ENCODE data around the gene ANGPT4. TPM values are rescaled to one million over a fixed set of nuclear protein-coding genes. Genes with fewer than 3 reads are reported as not detected.
"Not testable (repeated sequence)": the region's sequence is repeated elsewhere in the genome, so short reads cannot be mapped to it uniquely, and the experiment has no call there.

Gene ANGPT4
- total RNA-seq, 1 donor from 2014 or later = 0.07 TPM

DNA sequence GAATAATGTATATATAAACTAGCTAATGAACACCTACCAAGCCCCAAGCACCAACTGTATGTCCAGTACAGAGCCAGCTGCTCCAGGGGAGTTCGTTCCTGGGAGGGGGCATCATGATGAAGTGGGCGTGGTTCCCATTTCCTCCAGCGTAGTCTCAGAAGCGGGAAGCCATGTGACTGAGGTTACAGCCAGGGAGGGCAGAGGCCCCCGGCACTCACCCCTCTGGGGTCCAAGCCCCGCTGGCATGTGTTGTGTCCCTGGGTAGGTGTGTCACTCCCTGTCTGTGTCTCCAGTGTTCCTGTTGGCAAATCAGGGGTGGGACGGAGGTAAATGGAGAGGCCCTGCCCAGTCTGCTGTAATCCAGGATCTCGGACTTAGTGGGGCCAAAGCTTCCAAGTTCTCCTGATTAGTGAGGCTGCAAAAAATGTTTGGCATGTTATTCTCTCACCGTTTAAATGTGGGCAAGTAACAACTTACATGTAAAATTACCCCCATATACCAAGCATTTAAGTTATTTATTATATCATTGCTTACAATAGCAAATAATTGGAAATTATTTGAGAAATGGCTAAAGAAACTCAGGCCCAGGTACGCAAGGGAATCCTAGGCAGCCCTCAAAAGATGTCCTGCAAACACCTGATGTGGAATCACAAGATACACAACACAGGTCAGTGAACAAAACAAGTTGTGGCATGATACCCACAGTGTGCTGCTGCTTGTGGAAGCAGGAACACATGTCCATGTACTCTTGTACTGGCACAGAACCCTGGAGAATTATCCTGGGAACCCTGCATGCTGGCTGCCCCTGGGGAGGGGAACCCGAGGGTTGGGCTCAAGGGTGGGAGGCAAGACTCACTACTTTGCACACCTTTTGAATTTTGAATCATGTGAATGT is 60.4 kb downstream of the ANGPT4 start:
- Mint-ChIP-seq H3K27ac (no peak overlapping the region), H3K4me1 (ENCODE audit: unreplicated experiment) (no peaks in the 10 kb centered on the region), H3K27me3 (no peaks in the 10 kb centered on the region), H3K36me3 (no peaks in the 10 kb centered on the region), H3K4me3 (no peak overlapping the region), H3K9me3 (no peaks in the 10 kb centered on the region)
- no peak for DNase-seq (ENCODE audit: extremely low spot score, unreplicated experiment)
- TF ChIP-seq, protein P1, sequence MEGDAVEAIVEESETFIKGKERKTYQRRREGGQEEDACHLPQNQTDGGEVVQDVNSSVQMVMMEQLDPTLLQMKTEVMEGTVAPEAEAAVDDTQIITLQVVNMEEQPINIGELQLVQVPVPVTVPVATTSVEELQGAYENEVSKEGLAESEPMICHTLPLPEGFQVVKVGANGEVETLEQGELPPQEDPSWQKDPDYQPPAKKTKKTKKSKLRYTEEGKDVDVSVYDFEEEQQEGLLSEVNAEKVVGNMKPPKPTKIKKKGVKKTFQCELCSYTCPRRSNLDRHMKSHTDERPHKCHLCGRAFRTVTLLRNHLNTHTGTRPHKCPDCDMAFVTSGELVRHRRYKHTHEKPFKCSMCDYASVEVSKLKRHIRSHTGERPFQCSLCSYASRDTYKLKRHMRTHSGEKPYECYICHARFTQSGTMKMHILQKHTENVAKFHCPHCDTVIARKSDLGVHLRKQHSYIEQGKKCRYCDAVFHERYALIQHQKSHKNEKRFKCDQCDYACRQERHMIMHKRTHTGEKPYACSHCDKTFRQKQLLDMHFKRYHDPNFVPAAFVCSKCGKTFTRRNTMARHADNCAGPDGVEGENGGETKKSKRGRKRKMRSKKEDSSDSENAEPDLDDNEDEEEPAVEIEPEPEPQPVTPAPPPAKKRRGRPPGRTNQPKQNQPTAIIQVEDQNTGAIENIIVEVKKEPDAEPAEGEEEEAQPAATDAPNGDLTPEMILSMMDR (conservative IDR thresholded peaks at IDR 0.05) = no peak

DNA sequence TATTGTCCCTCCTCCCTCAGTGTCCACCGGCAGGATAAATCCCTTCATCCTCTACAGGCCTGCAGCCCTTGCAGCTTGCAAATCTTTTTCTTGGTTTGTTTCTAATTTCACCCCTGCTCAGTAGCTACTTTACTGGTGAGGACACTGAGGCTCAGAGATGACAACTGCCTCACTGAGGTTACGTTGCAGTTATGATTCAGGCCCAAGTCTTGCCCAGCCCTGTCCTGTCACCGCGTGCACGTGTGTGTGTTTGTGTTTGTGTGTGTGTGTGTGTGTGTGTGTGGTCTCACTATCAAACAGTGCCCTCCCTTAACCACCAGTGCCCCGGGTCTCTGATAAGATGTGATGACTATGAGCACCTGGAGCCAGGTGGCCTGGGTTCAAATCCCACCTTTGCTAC is 61.5 kb downstream of the ANGPT4 start:
- DNase-seq (ENCODE audit: extremely low spot score, unreplicated experiment) = no peak
- no peak overlapping the region for H3K27ac Mint-ChIP-seq
- no peaks in the 10 kb centered on the region for H3K9me3 Mint-ChIP-seq
- H3K4me3 Mint-ChIP-seq = no peak overlapping the region
- no peaks in the 10 kb centered on the region for H3K27me3 Mint-ChIP-seq
- H3K4me1 Mint-ChIP-seq (ENCODE audit: unreplicated experiment) = no peaks in the 10 kb centered on the region
- H3K36me3 Mint-ChIP-seq = no peaks in the 10 kb centered on the region
- TF ChIP-seq, protein P1 (conservative IDR thresholded peaks at IDR 0.05) = no peak

DNA sequence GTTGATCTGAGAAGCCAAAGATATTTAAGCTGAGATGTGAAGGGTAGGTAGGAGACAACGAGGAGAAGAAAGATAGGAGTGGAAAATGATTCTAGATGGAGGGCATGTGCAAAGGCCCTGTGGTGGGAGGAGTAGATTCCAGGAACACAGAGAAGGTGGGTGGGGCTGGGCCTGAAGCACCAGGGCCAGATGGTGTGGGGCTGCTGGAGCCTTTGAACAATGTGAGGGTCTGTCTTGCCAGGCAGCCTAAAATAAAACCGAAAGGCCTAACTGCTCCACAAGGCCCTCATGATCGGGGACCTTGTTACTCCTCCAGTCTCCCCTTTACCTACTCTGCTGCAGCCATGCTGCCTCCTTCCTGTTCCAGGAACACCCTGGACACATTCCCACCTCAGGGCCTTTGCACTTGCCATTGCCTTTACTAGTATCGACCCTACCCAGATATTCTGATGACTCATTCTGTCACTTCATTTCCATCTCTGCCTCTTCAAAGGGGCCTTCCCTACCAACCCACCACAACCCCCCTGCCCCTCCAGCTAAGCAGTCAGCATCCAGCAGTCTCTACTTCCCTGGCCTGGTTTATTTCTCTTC is 62.6 kb downstream of the ANGPT4 start:
- no peak for DNase-seq (ENCODE audit: extremely low spot score, unreplicated experiment)
- no peaks in the 10 kb centered on the region for H3K36me3 Mint-ChIP-seq
- H3K27ac Mint-ChIP-seq = no peak overlapping the region
- H3K4me3 Mint-ChIP-seq = no peak overlapping the region
- TF ChIP-seq, protein P1 (conservative IDR thresholded peaks at IDR 0.05) = no peak
- H3K27me3 Mint-ChIP-seq = no peaks in the 10 kb centered on the region
- H3K9me3 Mint-ChIP-seq = no peaks in the 10 kb centered on the region
- H3K4me1 Mint-ChIP-seq (ENCODE audit: unreplicated experiment) = no peaks in the 10 kb centered on the region

DNA sequence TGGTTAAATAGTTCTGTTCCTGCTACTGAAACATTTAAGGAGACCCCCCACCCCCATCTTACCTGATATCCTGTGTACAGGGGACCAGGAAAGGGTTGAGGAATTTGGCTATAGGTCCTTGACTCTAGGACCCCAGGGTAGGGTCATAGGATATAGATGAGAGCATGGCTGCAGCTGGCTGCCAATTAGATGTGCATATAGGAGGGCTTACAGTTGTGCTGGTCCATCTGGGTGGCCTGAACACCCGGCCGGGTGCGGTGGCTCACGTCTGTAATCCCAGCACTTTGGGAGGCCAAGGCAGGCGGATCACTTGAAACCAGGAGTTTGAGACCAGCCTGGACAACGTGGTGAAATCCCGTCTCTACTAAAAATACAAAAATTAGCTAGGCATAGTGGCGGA is 67.4 kb downstream of the ANGPT4 start:
- DNase-seq (ENCODE audit: extremely low spot score, unreplicated experiment); H3K27me3 Mint-ChIP-seq; H3K9me3 Mint-ChIP-seq; H3K36me3 Mint-ChIP-seq; H3K27ac Mint-ChIP-seq; H3K4me3 Mint-ChIP-seq: not testable (repeated sequence)
- peaks cover 17% of the 10 kb centered on the region for H3K4me1 Mint-ChIP-seq (ENCODE audit: unreplicated experiment)

DNA sequence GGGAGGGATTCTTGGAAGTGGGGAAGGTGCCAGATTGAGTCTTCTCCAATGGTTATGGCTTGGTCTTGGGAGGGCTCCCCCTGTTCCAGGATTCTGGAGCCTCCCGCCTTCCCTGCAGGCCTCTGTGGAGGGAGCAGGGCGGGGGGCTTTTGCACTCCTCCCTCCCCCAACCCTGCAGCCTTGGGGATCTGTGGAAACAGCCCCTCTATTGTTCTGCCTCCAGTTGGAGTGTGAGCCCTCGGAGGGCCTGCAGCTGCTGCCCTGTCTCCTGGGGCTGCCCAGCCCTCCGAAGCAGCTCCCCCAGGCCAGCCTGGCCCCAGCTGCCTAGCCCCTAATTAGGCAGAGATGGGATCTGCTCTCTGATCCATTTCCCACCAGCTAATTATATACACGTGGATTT is 67.9 kb downstream of the ANGPT4 start:
- no peaks in the 10 kb centered on the region for H3K9me3 Mint-ChIP-seq

More for the DNA sequence above, 67.9 kb downstream of the ANGPT4 start:
- no peak for DNase-seq (ENCODE audit: extremely low spot score, unreplicated experiment)
- Mint-ChIP-seq H3K4me1 (ENCODE audit: unreplicated experiment) (peaks cover 17% of the 10 kb centered on the region), H3K36me3 (no peaks in the 10 kb centered on the region), H3K27me3 (peaks cover 4% of the 10 kb centered on the region), H3K4me3 (no peak overlapping the region), H3K27ac (no peak overlapping the region)
- TF ChIP-seq, protein P1 (conservative IDR thresholded peaks at IDR 0.05) = no peak

All from type B pancreatic cell (in vitro differentiated cells).